ENCODE results near the gene BMI1.

BMI1 gene

DNA sequence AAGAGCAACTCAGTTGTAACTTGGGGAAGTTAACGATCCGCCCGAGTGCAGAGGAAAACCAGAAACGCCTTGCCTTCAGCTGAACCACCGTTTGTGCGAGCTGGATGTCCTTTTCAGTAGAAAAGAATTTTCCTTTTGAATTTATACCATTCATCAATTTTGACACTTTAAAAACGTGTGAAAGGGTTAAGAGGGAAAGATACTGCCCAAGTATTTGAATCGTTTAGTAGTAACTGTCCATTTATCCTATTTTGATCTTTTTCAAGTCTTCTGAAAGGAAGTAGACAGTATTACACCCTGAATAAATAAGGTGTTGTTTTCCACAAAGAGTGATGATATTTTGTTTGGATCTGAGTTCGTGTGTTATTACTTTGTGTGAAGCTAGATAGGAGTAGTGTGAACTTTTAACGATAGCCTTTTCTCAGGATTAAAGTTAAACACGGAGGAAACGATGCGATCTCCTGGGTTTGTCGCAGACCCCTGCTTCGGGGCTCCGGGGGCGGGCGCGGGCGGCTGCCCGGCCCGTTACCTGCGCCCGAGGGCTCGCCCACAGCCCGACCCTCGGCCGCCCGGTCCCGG is 830 bp upstream of the BMI1 start:
- DNase-seq (ENCODE audit: low read depth) = no peak

DNA sequence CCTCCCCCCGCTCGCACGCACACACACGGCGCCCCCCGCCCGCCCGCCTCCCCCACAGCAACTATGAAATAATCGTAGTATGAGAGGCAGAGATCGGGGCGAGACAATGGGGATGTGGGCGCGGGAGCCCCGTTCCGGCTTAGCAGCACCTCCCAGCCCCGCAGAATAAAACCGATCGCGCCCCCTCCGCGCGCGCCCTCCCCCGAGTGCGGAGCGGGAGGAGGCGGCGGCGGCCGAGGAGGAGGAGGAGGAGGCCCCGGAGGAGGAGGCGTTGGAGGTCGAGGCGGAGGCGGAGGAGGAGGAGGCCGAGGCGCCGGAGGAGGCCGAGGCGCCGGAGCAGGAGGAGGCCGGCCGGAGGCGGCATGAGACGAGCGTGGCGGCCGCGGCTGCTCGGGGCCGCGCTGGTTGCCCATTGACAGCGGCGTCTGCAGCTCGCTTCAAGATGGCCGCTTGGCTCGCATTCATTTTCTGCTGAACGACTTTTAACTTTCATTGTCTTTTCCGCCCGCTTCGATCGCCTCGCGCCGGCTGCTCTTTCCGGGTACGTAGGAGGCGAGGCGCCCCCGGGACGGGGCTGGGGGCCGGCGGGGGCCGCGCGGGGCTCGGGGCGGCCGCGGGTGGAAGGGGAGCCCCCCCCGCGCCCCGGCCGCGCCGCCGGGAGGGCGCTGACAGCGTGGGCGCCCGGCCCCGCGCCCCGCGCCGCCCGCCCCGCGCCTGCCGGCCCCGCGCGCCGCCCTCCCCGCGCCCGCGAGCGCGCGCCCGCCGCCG is 441 bp downstream of the BMI1 start:
- DNase-seq (ENCODE audit: low read depth) = no peak

DNA sequence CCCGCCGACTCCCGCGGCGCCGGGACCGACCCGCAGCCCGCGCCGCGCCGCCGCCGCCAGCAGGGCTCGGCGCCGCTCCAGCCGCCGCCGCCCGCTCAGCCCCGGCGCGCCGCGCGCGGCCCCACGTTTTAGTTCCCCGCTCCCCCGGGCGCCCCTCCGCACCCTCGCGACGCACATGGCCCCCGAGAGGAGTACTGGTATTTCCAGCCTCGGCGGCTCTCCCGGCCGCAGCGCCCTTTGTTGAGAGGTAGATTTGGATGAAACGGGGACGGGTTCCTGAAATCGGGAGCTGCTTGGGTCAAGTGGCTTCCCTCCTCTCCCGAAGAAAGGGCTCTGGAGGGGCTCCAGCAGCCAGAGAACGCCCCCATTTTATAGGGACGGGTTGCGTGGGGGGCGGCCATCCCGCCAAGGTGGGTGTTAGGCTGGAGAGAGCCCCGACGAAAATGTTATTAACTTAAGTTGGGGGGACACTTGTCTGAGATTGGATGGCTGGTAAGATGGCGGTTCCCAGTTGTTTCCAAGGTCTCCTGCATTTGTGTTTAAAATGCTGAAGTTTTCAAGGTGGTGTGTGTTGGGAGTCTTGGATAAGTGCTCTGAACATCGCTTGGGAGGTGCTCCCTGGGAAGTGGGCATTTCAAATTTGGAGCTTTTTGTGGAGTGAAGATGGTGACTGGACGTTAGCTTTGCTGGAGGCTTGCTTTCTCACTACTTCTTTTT is 1.2 kb downstream of the BMI1 start:
- no peak for DNase-seq (ENCODE audit: low read depth)

DNA sequence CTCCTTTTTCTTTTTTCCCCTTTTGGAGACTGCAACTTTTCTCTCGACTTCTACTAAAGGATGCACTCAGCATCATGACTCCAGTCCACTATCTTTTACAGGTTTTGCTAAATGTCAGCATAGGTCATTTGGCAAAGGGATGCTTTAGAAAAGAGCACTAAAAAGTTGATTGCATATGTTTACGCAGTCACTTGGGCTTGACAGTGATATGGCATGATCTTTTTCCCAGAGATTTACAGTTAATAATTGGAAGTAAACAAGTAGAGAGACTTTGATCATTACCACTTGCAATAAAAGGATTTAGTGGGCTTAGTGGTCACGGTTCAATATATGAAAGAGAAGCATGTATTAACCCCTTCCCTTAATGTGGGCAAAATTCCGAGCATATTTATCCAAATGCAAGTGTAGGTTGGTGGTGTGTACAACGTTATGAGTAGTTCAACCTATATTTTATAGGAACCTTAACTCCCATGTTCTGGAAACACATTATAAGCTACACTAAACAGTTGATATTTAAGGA is 1.8 kb downstream of the BMI1 start:
- no peak for DNase-seq (ENCODE audit: low read depth)

DNA sequence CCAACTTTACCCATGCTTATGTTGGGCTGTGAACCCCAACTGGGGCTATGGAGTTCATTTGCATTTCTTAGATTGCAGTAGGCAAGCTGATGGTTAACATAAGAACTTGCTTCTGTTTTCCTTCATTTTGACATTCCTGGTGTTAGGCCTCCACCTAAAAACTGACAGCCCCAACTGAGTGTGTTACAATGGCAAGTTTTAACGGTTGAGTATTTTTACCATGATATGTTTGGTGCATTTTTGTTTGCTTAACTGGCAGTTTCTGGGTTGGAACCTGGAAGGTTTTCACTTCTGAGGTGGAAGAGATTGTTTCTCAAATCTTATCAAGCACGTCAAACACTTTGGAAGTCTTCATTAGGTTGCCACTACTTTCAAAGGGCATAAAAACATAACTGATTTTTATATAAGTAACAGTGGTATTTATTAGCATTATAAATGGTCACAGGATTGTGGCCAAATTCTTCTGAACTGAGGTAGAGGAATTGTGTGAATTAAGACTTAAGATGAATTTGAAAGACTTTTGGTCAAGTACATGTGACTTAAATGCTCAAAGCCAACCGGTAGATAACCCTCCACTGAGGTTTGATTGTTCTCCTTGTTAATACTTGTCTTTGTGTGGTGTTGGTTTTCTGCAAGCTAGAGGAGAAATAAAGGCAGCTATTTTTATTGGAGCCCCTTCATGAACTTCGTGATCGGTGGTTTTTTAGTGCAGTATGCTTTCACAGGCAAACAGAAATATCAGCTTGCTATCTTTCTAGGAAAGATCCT is 2.8 kb downstream of the BMI1 start:
- DNase-seq (ENCODE audit: low read depth) = no peak

DNA sequence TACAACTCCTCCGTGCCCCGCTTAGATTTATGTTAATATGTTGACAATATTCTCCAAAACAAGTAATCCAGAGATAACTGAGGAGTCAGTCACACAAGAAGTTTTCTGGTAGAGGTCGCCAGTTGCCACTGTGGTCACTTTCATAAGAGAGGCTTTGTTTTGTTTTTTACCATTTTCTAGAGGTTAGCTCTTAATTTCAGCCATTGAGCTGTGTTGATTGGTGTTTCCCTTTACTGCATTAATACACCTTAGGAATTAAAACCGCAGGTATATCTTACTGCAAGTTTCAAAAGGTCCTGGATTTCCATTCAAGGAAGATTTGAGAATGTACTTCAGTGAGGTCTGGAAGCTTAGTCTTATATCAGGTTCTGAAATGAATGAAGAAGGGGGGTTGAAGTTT is 3.5 kb downstream of the BMI1 start:
- DNase-seq (ENCODE audit: low read depth) = no peak

DNA sequence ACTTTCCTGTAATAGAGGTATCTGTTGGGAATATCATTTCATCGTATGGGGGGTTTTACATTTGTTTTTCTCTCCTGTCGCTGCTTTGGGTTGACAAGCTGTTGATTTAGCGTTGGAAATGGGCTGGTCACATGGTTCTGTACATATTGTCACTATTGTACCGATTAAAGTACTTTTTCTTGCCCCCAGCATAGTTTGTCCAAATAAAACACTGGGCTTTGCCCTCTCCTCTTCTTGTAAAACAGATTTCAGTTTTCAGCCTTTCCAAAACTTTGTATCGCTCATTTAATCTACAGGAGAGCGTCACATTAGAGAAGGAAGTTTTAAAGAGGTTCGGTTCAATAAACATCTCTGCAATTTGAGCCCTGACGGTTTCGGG is 4.0 kb downstream of the BMI1 start:
- no peak for DNase-seq (ENCODE audit: low read depth)

DNA sequence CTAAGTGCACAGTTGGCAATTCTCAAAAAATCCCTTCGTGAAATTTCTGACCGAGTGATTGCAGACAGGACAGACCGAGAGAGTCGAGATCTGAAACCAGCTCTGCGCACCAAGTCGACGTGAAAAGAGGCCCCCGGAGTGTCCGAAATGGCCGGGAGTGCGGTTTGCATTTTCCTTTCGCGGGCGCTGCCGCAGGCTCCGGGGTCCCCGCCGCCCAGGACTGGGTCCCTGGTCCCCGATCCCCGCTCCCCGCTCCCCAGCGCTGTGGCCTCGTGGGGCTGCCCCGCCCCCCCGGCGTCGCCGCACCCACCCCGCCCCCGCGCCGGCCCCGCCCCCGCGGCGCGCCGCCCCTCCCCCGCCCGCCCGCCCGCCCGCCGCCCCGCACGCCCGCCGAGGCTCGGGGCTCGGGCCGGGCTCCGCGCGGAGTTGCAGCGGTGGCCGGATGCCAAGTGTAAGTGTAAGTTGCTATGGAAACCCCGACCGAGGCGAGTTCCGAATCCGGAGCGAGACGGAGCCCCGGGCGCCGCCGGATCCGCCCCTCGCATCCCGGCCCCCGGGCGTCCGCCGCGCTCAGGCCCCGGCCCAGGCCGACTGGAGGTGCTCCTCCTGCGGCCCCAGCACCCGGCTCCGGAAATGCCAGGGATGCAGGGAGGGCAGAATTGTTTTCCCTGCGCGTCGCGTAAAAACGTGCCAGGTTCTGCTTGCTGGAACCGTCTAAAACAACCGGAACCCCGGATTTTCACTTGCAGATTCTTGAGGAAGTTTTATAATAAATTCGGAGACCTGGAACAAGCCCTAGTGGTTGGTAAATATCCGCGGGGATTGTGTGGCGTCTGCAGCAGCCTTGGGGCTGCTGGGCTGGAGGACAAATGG is 4.6 kb downstream of the BMI1 start:
- DNase-seq (ENCODE audit: low read depth) = no peak

DNA sequence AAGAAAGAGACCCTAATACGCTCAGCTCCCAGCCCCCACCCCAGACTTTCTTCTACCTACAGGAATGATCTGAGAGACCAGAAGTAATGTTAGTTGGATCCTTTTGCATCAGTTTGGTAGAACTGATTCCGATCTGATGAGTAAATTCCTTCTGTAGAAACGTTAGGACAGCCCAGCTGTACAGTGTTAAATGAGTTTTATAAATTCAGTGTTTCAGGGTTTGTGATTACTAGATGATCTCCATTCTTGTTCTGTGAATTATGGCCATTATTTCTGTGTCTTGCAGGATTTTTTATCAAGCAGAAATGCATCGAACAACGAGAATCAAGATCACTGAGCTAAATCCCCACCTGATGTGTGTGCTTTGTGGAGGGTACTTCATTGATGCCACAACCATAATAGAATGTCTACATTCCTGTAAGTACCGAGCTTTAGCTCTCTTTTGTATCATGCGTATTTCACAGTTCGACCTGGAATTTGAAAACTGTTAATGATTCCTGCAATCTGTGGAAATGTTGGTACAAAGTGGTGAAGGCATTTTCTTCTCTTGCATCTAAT is 5.3 kb downstream of the BMI1 start:
- no peak for DNase-seq (ENCODE audit: low read depth)

DNA sequence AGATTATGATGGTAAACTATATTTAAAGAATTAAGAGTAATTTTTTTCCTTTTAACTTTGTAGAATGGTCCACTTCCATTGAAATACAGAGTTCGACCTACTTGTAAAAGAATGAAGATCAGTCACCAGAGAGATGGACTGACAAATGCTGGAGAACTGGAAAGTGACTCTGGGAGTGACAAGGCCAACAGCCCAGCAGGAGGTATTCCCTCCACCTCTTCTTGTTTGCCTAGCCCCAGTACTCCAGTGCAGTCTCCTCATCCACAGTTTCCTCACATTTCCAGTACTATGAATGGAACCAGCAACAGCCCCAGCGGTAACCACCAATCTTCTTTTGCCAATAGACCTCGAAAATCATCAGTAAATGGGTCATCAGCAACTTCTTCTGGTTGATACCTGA is 8.3 kb downstream of the BMI1 start:
- no peak for DNase-seq (ENCODE audit: low read depth)

DNA sequence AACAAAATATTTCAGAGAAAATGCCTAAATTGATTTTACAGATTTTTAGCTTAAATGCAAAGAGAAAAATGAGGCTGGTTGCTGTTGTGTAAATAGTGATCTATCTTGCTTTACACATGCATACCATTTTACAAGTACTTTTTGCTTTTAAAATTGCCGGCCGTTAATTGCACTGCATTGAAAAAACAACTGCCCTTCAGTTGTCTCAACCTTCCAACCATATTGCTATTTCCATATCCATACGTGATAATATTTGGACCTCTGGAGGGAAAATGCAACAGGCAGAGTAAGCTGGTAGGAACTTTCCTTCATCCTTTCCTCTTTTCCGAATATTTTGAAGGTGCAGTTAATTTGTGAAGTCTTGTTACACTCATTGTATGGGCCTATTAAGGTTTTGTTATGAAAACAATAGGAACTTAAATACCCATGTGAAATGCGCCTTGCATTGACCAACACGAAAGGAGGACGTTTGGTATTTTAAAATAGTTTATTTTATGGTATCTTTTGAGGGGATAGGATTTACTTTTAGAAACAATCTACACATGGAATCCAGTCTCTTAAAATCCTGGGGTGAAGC is 11.3 kb downstream of the BMI1 start:
- DNase-seq (ENCODE audit: low read depth) = no peak

DNA sequence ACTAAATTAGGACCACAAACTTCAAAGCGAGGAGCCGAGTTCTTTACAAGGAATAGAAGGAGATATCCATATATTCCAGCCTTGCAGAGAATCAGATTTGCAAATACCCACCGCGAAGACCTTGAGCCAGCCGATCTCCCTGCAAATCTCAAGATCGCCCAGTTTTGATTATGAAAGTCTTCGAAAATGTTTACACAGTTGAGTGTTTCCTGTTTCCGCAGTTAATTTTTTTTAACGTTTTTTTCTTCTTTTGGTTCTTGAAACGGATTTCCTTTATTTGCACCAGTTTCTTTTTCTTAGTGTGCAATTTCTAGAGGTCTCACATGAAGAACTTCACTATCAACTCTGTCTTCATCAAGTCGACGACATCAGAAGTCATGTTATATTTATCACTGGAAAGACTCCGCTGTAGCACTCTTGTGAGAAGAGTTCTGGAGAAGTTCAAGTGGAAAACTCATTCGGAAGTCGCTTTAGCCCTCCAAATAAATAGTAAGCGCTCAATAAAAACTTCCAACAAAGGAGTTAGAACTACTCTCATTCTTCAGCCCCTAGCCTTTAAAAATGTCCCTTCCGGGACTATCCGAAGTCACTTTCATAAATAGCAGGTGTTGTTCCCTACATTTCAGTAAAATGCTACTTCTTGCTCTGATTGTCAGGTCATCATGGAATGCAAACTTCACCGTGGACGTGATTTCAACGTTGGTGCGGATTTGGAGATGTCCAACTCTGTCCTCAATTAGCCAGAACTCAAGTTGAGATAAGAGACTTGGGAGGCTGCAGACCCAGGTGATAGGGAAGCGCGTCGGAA is 12.5 kb downstream of the BMI1 start:
- no peak for DNase-seq (ENCODE audit: low read depth)

DNA sequence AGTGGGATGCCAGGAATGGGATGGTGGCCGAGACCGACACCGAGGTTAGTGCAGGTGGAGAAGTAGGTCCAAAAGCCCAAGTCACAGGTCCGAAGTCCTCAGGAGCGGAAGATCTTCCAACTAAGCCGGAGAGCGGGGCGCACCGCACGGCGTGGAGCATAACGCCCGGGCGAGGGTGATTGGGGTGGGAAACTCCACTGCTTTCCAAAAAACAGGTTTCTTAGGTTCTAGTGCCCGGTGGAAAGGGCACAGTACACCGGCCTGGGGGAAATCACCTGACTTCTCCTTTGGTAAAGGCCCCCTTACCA is 13.0 kb downstream of the BMI1 start:
- no peak for DNase-seq (ENCODE audit: low read depth)

DNA sequence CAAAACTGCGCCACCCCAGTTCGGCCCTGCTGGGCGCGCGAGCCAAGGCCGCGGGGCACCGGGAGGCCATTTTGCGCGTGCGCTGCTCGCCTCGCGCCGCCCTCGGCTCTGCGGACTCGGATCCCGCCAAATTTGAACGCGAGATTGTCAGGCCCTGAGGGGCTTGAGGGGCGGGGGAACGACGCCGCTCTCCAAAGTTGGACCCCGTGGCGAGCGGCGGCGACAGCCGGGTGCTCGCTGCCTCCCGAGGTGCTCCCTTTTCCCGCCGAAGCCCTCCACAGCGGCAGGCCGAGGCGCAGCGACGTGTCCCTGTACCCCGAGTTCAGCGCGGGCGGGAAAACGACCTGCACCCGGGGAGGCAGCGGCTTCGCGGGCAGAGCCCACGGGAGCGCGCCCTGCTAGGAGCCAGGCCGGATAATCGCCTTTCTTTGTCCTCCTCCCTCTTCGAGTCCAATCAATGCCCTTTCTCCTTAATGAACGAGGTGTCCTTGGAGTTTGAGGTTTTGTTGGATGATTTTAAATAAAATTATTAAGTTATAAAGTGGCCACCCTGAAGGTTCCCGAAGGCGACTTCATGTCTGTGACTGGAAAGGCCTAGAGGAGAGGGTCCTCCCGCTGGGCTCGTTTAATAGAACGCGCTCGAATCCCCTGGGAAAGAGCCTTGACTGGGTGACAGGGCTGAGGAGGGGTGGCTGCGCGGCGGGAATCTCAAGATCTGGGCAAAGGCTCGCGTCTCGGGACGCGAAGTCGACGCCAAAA is 13.7 kb downstream of the BMI1 start:
- no peak for DNase-seq (ENCODE audit: low read depth)

DNA sequence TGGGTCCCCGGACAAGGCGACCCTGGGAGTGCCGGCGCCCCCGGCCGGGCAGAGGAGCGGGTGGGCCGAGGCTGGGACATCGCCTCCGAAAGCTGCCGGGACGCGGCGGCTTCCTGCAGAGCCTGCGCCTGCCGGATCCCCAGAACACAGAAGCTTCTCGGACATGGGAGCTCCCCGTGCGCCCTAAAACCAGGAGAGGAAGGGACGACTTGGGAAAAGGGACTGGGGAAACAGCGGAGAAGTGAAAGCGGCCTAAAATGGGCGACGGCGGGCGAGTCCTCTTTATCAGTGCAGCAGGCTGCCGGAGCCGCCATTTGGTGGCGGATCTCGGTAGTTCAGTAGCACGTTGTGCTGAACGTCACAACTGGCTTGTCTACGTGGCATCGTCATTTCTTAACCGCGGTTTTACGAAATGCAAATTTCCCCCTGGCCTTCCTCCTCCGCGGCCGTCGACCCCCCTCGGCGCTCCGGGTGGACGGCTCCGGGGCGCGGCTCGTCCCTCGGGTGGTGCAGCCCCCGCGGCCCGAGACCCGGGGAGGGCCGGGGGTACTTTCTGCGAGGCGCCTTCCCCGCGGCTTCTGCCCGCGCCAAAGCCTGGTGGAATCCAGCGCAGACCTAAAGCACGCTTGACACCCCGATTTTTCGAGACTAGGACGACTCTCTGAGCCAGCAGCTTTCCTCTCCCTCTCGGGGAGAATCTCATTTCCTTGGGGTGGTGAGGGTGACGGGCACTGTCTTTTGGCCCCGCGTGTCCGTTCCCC is 14.5 kb downstream of the BMI1 start:
- no peak for DNase-seq (ENCODE audit: low read depth)

DNA sequence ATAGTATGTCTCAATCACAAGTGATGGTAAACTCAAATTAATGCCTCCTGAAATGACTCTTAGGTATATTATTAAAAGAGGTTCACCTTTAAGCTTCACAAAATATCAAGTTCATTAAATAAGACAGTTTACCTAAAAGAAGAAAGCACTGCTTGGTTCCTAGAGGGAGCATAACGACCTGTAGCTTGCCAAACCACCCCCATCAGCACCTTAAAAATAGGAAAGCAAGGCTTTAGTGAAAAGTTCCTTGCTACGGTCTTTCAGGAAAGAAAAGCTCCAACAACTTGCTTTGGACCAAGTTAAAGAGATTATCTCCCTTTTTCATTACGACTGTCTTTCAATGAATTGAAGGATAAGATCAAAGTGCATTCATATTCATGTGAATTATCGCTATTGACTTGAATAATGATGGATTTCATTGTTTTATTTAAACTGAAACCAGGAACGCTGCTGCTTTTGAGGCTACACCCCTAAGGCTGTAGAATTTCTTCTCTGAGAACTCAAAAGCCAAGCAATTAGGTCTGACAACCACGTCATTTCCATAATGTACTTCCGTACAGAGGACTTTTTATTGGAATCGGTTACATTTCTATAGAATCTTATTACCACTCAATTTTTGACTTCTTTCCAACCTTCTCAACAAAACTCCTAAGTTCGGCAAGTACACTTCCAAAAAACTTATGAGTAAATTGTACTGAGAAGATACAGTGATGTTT is 17.4 kb downstream of the BMI1 start:
- DNase-seq (ENCODE audit: low read depth) = no peak

DNA sequence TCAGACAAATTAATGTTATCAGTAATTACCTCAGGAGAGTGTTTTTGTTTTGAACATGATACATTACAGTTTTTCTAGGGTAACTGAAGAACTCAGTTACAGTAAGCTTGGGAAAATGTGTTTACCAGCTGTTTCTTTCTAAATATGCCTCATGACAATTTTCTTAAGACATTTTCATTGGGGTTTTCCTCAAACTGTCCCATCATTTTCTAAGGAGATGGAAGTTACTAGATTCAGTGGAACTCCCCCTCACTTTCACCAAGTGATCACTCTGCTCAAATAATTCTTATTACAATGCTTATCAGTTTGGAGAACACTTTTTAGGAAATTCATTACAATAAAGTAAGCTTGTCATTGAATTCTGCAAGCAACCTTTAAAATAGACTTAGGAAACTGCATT is 18.0 kb downstream of the BMI1 start:
- DNase-seq (ENCODE audit: low read depth) = no peak

DNA sequence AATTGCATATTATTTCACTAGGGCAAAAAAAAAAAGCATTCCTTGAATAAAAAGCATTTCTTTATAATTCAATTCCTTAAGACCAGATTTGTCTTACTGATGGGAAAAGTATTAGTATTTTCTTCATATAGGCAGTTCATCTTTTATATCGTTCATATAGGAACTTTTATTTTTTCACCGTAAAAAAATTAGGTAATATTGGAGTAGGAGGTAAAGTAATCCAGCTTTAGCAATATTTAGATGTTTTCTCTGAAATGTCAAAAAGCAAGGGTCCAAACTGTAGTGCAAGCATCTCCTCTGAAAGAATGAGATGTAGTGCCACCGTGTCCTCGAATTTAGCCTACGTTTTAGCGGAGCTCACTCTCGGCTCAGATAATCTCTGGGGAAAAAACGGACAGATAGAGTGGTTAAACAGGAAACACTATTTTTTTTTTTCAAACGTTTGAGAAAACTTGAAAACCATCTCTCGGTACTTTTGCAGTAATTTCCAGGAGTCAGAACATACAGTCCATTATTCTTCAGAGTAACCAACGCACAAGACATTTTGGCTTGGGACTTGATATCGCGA is 18.9 kb downstream of the BMI1 start:
- no peak for DNase-seq (ENCODE audit: low read depth)
